ENCODE data around the gene JAKMIP1.

The JAKMIP1 gene

DNA sequence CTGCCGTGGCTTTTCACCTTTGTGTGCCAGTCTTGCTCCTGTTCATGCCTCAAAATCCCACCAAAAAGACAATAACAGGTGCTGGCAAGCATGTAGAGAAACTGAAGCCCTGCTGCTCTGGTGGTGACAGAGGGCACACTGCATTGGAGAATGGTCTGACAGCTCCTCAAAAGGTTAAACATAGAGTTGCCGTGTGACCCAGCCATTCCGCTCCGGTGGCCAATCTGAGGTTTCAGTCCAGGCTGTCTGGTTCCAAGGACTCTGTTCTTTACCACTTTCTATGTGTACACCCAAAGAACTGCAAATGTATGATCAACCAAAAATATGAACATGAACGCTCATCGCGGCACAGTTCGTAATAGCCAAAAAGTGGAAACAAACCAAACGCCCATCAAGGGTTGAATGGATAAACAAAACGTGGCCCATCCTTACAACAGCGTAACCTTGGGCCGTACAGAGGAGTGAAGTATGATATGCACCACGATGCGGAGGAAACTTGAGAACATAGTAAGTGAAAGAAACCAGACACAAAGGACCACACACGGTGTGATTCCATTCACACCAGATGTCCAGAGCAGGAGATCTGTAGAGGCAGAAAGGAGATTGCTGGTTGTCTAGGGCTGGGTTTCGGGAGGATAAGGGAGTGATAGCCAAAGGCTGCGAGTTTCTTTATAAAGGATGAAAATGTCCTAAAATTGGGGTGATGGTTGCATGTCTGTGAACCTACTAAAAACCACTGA is 35.7 kb upstream of the JAKMIP1 start:
- Histone ChIP-seq H3K27me3 (ENCODE audit: control insufficient read depth in 1 of 2, insufficient read depth in 2 of 2, low read length in 2 of 2) (no peaks in the 10 kb centered on the region), H3K9me3 (ENCODE audit: control insufficient read depth in 1 of 2, low read length in 2 of 2) (no peaks in the 10 kb centered on the region)

DNA sequence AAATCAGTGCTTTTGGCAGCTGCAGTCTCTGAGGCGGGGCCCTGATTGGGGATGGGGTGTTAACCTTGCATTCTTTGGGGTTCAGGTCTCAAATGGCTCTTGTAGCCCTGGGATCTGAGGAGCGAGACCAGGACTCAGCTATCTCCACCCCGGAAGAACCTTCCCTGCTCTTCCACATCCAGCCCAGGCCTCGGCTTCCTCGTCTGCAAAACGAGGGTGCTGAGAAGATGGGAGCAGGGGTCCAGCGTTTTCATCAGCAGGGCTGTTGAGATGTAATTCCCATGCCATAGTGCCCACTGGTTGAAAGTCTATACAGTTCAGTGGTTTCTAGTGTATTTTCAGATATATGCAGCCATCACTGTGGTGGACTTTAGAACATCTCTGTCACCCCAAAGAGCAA is 34.7 kb upstream of the JAKMIP1 start:
- H3K4me3 ChIP-seq (ENCODE audit: low read depth in 1 of 2, low read length in 2 of 2): no peak overlapping the region
- H3K9ac ChIP-seq (ENCODE audit: low read depth in 1 of 2, low read length in 2 of 2): no peak overlapping the region
- H3K27ac ChIP-seq (ENCODE audit: low read depth, low read length): no peak overlapping the region
- H3K4me1 ChIP-seq (ENCODE audit: control insufficient read depth in 1 of 2, insufficient read depth in 2 of 2, low read length in 2 of 2): no peaks in the 10 kb centered on the region
- no peaks in the 10 kb centered on the region for H3K36me3 ChIP-seq (ENCODE audit: control insufficient read depth in 1 of 2, insufficient read depth in 2 of 2, low read length in 2 of 2)
- no peaks in the 10 kb centered on the region for H3K9me3 ChIP-seq (ENCODE audit: control insufficient read depth in 1 of 2, low read length in 2 of 2)
- H3K27me3 ChIP-seq (ENCODE audit: control insufficient read depth in 1 of 2, insufficient read depth in 2 of 2, low read length in 2 of 2): no peaks in the 10 kb centered on the region

More for the DNA sequence above, 35.7 kb upstream of the JAKMIP1 start:
- H3K36me3 ChIP-seq (ENCODE audit: control insufficient read depth in 1 of 2, insufficient read depth in 2 of 2, low read length in 2 of 2): no peaks in the 10 kb centered on the region
- H3K27ac ChIP-seq (ENCODE audit: low read depth, low read length): no peak overlapping the region
- no peaks in the 10 kb centered on the region for H3K4me1 ChIP-seq (ENCODE audit: control insufficient read depth in 1 of 2, insufficient read depth in 2 of 2, low read length in 2 of 2)
- H3K9ac ChIP-seq (ENCODE audit: low read depth in 1 of 2, low read length in 2 of 2): no peak overlapping the region
- no peak overlapping the region for H3K4me3 ChIP-seq (ENCODE audit: low read depth in 1 of 2, low read length in 2 of 2)

DNA sequence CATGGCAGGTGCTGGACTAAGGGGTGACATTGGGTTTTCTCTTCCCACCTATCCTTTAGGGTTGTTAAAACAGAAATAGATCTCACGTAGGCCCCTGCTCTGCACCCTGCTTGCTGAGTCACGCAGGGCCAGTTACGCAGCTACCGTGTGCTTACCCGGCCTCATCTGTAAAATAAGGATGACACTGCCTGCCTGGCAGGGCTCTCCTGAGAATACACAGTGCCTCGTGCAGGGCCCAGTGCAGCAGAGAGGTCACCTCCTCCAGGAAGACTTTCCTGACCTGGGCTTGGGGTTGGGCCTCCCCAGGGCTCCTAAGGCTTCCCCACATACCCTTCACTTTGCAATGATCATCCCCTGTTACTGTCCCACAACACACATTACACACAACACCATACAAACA is 33.6 kb upstream of the JAKMIP1 start:
- Histone ChIP-seq H3K4me3 (ENCODE audit: low read depth in 1 of 2, low read length in 2 of 2) (no peak overlapping the region), H3K9ac (ENCODE audit: low read depth in 1 of 2, low read length in 2 of 2) (no peak overlapping the region), H3K27me3 (ENCODE audit: control insufficient read depth in 1 of 2, insufficient read depth in 2 of 2, low read length in 2 of 2) (no peaks in the 10 kb centered on the region), H3K4me1 (ENCODE audit: control insufficient read depth in 1 of 2, insufficient read depth in 2 of 2, low read length in 2 of 2) (no peaks in the 10 kb centered on the region), H3K27ac (ENCODE audit: low read depth, low read length) (no peak overlapping the region), H3K36me3 (ENCODE audit: control insufficient read depth in 1 of 2, insufficient read depth in 2 of 2, low read length in 2 of 2) (no peaks in the 10 kb centered on the region), H3K9me3 (ENCODE audit: control insufficient read depth in 1 of 2, low read length in 2 of 2) (no peaks in the 10 kb centered on the region)

DNA sequence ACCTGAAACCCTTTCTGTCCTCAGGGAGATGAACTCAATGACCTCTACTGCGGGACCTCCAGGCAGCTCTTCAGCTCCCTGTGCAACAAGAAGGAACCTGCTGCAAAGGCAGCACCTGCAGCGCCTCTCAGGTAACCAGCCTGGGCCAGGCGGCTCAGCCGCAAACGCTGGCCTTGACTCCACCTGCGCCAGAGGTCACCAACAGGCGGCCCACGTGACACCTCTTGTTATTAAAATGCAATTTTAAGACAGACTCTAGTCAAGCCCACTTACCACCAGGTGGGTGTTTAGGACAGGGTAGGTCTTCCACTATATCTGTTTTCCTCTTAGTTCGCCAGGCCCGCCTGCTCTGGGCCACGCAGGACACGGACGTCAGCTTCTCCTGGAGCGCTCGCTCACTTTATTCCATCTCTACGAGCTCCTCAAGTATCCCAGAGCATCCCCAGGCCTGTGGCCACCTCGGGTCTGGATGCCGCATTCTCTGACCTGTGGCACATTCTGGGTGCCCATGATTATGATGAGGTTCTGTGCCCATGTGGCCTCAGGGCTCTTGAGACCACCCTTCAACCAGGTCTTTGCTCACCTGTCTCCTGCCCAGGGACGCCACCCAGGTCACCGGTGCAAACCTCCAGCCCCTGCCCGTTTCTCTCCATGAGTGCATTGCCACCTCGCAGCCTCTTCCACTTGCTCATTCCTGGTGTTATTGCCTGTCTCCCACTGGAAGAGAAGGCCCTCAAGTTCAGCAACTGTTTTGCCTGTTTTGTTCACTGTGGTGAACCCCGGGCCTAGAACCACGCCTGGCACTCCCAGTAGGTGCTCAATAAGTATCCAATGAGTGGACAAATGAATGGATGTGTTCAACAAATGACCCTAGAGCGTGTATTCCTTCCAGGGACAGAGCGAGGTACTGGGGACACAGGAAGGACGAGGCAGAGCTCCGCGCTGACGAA is 32.8 kb upstream of the JAKMIP1 start:
- no peak overlapping the region for H3K4me3 ChIP-seq (ENCODE audit: low read depth in 1 of 2, low read length in 2 of 2)
- H3K9ac ChIP-seq (ENCODE audit: low read depth in 1 of 2, low read length in 2 of 2): no peak overlapping the region
- H3K9me3 ChIP-seq (ENCODE audit: control insufficient read depth in 1 of 2, low read length in 2 of 2): no peaks in the 10 kb centered on the region
- H3K4me1 ChIP-seq (ENCODE audit: control insufficient read depth in 1 of 2, insufficient read depth in 2 of 2, low read length in 2 of 2): no peaks in the 10 kb centered on the region
- H3K27ac ChIP-seq (ENCODE audit: low read depth, low read length): no peak overlapping the region
- H3K27me3 ChIP-seq (ENCODE audit: control insufficient read depth in 1 of 2, insufficient read depth in 2 of 2, low read length in 2 of 2): no peaks in the 10 kb centered on the region
- H3K36me3 ChIP-seq (ENCODE audit: control insufficient read depth in 1 of 2, insufficient read depth in 2 of 2, low read length in 2 of 2): no peaks in the 10 kb centered on the region

DNA sequence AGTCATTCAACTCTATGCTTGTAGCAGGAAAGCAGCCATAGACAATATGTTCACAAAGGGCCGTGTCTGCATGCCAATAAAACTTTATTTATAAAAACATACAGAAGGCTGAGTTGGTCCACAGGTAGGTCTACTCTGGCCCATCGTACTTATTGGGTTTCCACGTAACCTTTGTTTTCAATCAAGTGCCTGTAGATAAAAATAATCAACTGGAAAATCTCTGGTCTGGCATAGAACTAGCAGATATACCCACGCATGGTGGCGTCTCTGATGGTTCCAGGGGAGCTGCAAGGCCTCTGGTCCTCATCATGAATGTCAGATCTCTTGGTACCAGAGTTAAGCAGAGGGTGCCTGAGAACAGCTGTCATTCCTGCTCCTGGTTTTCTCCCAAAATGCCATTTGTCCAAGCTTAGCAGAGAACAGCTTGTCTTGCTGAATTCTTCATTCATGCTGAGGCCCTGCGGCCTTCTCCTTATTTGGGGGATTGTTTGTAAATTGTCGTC is 31.4 kb upstream of the JAKMIP1 start:
- Histone ChIP-seq H3K4me3 (ENCODE audit: low read depth in 1 of 2, low read length in 2 of 2) (no peak overlapping the region), H3K9me3 (ENCODE audit: control insufficient read depth in 1 of 2, low read length in 2 of 2) (no peaks in the 10 kb centered on the region), H3K27ac (ENCODE audit: low read depth, low read length) (no peak overlapping the region), H3K36me3 (ENCODE audit: control insufficient read depth in 1 of 2, insufficient read depth in 2 of 2, low read length in 2 of 2) (no peaks in the 10 kb centered on the region), H3K9ac (ENCODE audit: low read depth in 1 of 2, low read length in 2 of 2) (no peak overlapping the region), H3K4me1 (ENCODE audit: control insufficient read depth in 1 of 2, insufficient read depth in 2 of 2, low read length in 2 of 2) (no peaks in the 10 kb centered on the region), H3K27me3 (ENCODE audit: control insufficient read depth in 1 of 2, insufficient read depth in 2 of 2, low read length in 2 of 2) (no peaks in the 10 kb centered on the region)

DNA sequence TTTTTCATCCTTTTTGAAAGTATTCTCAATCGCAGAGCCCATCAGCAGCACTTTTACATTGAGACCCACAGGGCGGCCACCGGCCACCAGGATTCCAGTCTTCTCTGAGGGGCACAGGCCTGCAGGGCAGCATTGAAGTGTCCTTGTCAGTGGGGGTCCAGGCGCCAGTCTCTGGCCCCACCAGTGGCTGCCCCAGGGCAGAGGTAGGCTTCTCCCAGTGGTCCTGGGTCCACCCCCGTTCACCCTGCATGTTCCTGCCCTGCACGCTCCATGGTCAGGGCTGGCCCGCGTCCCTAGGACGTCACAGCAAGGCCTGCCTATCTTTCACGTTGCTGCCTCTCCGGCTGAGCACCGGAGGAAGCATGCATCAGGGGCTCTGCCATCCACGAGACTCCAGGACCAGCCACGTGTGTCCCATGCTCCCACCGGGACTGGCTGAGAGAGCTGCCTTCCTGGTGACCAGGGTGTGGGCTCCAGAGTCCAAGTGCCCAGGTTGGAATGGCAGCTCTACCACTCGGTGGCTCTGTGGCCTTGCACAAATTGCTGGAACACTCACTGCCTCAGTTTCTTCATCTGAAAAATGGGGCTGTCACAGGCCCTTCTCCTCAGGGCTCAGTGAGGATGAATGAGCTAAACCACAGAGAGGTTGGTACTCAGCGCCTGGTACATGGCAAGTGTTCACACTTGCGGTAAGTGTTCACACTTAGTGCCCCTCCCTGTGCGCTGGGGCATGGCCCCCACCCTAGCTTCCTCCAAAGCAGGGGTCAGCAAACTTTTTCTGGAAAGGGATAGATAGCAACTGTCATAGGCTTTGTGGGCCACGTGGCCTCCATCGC is 30.7 kb upstream of the JAKMIP1 start:
- Histone ChIP-seq H3K27ac (ENCODE audit: low read depth, low read length) (no peak overlapping the region), H3K4me3 (ENCODE audit: low read depth in 1 of 2, low read length in 2 of 2) (no peak overlapping the region), H3K9ac (ENCODE audit: low read depth in 1 of 2, low read length in 2 of 2) (no peak overlapping the region), H3K9me3 (ENCODE audit: control insufficient read depth in 1 of 2, low read length in 2 of 2) (no peaks in the 10 kb centered on the region), H3K27me3 (ENCODE audit: control insufficient read depth in 1 of 2, insufficient read depth in 2 of 2, low read length in 2 of 2) (no peaks in the 10 kb centered on the region), H3K36me3 (ENCODE audit: control insufficient read depth in 1 of 2, insufficient read depth in 2 of 2, low read length in 2 of 2) (no peaks in the 10 kb centered on the region), H3K4me1 (ENCODE audit: control insufficient read depth in 1 of 2, insufficient read depth in 2 of 2, low read length in 2 of 2) (no peaks in the 10 kb centered on the region)

DNA sequence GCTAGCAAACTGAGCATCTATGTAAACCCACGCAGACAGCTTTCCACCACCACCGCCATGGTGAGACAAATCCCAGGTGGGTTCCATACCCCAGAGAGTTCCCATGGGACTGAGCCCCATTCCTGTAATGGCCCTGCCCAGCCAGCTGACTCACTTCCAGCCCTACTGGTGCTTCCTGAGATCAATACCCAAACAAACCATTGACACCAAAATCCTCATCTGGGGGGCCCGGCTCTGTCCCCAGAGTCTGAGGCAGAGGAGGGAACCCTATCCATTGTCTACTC is 30.1 kb upstream of the JAKMIP1 start:
- Histone ChIP-seq H3K9ac (ENCODE audit: low read depth in 1 of 2, low read length in 2 of 2) (no peak overlapping the region), H3K9me3 (ENCODE audit: control insufficient read depth in 1 of 2, low read length in 2 of 2) (no peaks in the 10 kb centered on the region), H3K36me3 (ENCODE audit: control insufficient read depth in 1 of 2, insufficient read depth in 2 of 2, low read length in 2 of 2) (no peaks in the 10 kb centered on the region)

DNA sequence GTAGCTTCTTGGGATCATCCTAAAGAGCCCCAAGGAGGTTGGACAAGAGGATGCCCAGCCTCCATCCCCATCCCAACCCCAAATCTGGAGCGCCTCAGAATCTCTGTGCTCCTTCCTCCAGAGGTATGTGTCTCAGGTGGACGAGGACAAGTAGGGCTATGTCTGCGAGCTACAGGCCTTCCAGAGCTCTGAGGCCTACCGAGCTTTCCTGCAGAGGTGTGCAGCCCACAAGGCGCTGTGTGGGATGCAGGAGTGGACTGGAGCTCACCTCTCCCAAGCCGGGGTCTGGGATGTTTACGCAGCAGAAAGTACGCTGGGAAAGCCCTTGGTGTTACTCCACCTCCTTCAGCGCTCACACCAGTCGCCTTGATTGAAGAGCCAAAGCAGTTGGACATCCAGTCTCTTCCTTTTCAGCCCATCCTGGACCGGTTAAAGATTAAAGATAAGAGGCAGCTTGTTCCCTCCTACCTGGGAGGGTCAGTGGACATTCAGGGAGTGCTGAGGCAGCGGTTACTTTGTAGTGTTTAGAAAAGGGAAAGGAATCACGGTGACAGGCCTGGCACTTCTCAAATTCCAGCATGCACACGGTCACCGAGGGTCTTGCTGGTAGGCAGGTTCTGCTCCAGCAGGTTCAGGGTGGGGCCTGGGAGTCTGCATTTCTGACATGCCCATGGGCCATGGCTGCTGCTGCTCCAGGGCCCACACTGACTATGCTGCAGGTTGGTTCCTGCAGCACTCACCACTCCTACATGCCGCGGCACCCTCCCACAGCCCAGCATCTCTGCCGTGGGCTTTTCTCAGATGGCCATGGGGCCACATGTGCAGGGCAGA is 29.5 kb upstream of the JAKMIP1 start:
- no peak overlapping the region for H3K27ac ChIP-seq (ENCODE audit: low read depth, low read length)
- H3K9ac ChIP-seq (ENCODE audit: low read depth in 1 of 2, low read length in 2 of 2): no peak overlapping the region
- no peaks in the 10 kb centered on the region for H3K9me3 ChIP-seq (ENCODE audit: control insufficient read depth in 1 of 2, low read length in 2 of 2)
- H3K36me3 ChIP-seq (ENCODE audit: control insufficient read depth in 1 of 2, insufficient read depth in 2 of 2, low read length in 2 of 2): no peaks in the 10 kb centered on the region
- H3K27me3 ChIP-seq (ENCODE audit: control insufficient read depth in 1 of 2, insufficient read depth in 2 of 2, low read length in 2 of 2): peaks cover 0 to 3% of the 10 kb centered on the region in 2 donors
- no peak overlapping the region for H3K4me3 ChIP-seq (ENCODE audit: low read depth in 1 of 2, low read length in 2 of 2)
- no peaks in the 10 kb centered on the region for H3K4me1 ChIP-seq (ENCODE audit: control insufficient read depth in 1 of 2, insufficient read depth in 2 of 2, low read length in 2 of 2)

More for the DNA sequence above, 30.1 kb upstream of the JAKMIP1 start:
- H3K27ac ChIP-seq (ENCODE audit: low read depth, low read length): no peak overlapping the region
- no peak overlapping the region for H3K4me3 ChIP-seq (ENCODE audit: low read depth in 1 of 2, low read length in 2 of 2)
- H3K27me3 ChIP-seq (ENCODE audit: control insufficient read depth in 1 of 2, insufficient read depth in 2 of 2, low read length in 2 of 2): peaks cover 0 to 2% of the 10 kb centered on the region in 2 donors
- no peaks in the 10 kb centered on the region for H3K4me1 ChIP-seq (ENCODE audit: control insufficient read depth in 1 of 2, insufficient read depth in 2 of 2, low read length in 2 of 2)

DNA sequence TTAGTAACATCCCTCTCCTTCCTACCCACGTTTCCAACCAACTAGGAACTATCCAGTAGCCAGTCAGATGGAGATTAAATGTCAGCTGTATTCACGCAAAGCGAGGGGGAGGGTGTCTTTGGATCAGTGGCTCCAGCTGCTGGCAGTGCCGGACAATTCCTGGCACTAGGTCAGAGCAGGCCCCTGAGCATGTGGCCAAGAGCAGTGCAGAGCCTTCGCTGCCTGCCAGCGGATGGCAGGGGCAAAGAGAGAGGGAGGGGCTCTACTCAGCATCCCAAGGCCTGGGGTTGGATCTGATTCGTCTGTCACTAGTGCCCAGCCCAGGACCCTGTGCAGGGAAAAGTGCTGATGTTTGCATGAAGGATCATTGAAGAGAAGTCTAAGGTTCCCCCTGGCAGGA is 28.7 kb upstream of the JAKMIP1 start:
- Histone ChIP-seq H3K4me1 (ENCODE audit: control insufficient read depth in 1 of 2, insufficient read depth in 2 of 2, low read length in 2 of 2) (no peaks in the 10 kb centered on the region), H3K27ac (ENCODE audit: low read depth, low read length) (no peak overlapping the region), H3K9me3 (ENCODE audit: control insufficient read depth in 1 of 2, low read length in 2 of 2) (no peaks in the 10 kb centered on the region), H3K4me3 (ENCODE audit: low read depth in 1 of 2, low read length in 2 of 2) (no peak overlapping the region), H3K9ac (ENCODE audit: low read depth in 1 of 2, low read length in 2 of 2) (no peak overlapping the region), H3K36me3 (ENCODE audit: control insufficient read depth in 1 of 2, insufficient read depth in 2 of 2, low read length in 2 of 2) (no peaks in the 10 kb centered on the region), H3K27me3 (ENCODE audit: control insufficient read depth in 1 of 2, insufficient read depth in 2 of 2, low read length in 2 of 2) (peaks cover 3% of the 10 kb centered on the region in 2 donors)
